ENCODE measurements around the gene CACYBP. TPM values are rescaled to one million over a fixed set of nuclear protein-coding genes. Genes with fewer than 3 reads are reported as not detected.

The CACYBP gene
- polyA plus RNA-seq, 1 donor (not counting 4 experiments of a cell fraction or from before 2014, with no cell fraction given) = 59.3 TPM

DNA sequence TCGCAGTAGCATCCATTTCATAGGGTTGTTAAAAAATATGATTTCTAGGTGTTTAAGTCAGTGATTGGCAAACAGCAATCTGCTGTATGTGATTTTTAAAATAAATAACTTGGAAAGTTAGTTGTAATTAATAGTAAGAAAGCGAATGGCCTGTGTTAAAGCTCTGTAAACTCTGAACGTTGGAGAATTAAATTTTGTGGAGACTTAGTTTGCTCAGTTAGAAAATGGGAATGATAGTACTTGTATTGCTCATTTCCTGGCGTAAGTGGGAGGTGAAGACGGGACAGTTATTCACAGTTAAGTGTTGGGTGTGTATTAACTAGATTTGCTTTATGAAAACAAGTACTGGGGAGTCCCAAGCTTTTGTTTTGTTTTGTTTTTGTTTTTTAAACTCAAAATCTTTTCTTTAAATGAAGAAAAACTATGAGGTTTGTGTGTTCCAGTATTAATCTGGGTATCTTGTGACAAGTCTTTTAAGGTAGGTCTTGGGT, 995 bp downstream of the CACYBP start:
- Histone ChIP-seq H2AFZ (ENCODE audit: control insufficient read depth, low read length) (no peak overlapping the region), H3K9me1 (ENCODE audit: control insufficient read depth, extremely low read depth, insufficient read depth, low read length) (no peaks in the 10 kb centered on the region), H3K79me2 (ENCODE audit: control insufficient read depth, insufficient read depth, low read length) (peaks cover 59% of the 10 kb centered on the region), H3K36me3 (ENCODE audit: control insufficient read depth in 2 of 2, extremely low read depth in 1 of 2, insufficient read depth in 2 of 2, low read length in 2 of 2) (no peaks in the 10 kb centered on the region), H3K9me3 (ENCODE audit: control insufficient read depth, low read depth, low read length) (no peaks in the 10 kb centered on the region), H3K4me3 (ENCODE audit: control insufficient read depth in 2 of 3, extremely low read depth in 1 of 3, insufficient read depth in 2 of 3, low read depth in 1 of 3, low read length in 3 of 3) (peak overlapping the region; percentile 75 to 97 (median 96)), H3K27me3 (ENCODE audit: control insufficient read depth, extremely low read depth, insufficient read depth, low read length) (no peaks in the 10 kb centered on the region), H3K9ac (ENCODE audit: control insufficient read depth, extremely low read depth, insufficient read depth, low read length) (peak overlapping the region; percentile 100), H3K4me2 (ENCODE audit: control insufficient read depth, extremely low read depth, insufficient read depth, low read depth, low read length) (peak overlapping the region; percentile 47), H3K27ac (ENCODE audit: control insufficient read depth, insufficient read depth, low read length) (peak overlapping the region; percentile 100), H3K4me1 (ENCODE audit: control insufficient read depth, extremely low read depth, insufficient read depth, low read length) (peaks cover 39% of the 10 kb centered on the region), H4K20me1 (ENCODE audit: control insufficient read depth, extremely low read depth, insufficient read depth, low read length) (no peaks in the 10 kb centered on the region)
- no peak for FAIRE-seq
- TF ChIP-seq, protein P1, sequence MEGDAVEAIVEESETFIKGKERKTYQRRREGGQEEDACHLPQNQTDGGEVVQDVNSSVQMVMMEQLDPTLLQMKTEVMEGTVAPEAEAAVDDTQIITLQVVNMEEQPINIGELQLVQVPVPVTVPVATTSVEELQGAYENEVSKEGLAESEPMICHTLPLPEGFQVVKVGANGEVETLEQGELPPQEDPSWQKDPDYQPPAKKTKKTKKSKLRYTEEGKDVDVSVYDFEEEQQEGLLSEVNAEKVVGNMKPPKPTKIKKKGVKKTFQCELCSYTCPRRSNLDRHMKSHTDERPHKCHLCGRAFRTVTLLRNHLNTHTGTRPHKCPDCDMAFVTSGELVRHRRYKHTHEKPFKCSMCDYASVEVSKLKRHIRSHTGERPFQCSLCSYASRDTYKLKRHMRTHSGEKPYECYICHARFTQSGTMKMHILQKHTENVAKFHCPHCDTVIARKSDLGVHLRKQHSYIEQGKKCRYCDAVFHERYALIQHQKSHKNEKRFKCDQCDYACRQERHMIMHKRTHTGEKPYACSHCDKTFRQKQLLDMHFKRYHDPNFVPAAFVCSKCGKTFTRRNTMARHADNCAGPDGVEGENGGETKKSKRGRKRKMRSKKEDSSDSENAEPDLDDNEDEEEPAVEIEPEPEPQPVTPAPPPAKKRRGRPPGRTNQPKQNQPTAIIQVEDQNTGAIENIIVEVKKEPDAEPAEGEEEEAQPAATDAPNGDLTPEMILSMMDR (optimal IDR thresholded peaks at IDR 0.05 in 1 of 3, IDR thresholded peaks at IDR 0.05 in 1 of 3, conservative IDR thresholded peaks at IDR 0.05 in 1 of 3; ENCODE audit: extremely low read depth in 1 of 3, insufficient read depth in 2 of 3, low read length in 3 of 3) = no peak
- TF ChIP-seq EZH2 (IDR thresholded peaks at IDR 0.05; ENCODE audit: low read length) = no peak
- no peak for DNase-seq (ENCODE audit: low read depth, low spot score)
- dilution Hi-C loops (cut with MboI; ENCODE audit: extremely low pct_ligation_motif_present, low sequenced_read_pairs) = no loop called here

DNA sequence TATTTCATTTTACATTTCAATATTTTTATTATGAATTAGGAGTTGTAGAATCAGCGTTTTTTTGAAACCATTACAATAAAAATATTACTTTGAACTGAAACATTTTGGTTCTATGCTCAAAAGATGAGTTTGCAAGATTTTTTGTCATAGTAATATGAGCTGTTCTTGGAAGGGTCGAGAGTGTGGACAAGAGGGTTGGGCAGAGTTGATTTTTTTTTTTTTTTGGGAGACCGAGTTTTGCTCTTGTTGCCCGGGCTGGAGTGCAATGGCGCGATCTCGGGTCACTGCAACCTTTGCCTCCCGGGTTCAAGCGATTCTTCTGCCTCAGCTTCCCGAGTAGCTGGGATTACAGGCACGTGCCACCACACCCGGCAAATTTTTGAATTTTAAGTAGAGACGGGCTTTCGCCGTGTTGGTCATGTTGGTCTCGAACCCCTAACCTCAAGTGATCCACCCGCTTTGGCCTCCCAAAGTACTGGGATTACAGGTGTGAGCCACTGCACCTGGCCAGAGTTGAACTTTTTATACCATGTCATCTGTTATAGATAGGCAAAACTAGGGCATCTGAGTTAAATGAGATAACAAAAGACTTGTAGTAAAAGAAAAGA, 3.3 kb downstream of the CACYBP start:
- Histone ChIP-seq H3K4me2 (ENCODE audit: control insufficient read depth, extremely low read depth, insufficient read depth, low read depth, low read length) (no peak overlapping the region), H3K4me1 (ENCODE audit: control insufficient read depth, extremely low read depth, insufficient read depth, low read length) (peaks cover 27% of the 10 kb centered on the region), H3K27ac (ENCODE audit: control insufficient read depth, insufficient read depth, low read length) (no peak overlapping the region), H3K9ac (ENCODE audit: control insufficient read depth, extremely low read depth, insufficient read depth, low read length) (no peak overlapping the region), H3K9me1 (ENCODE audit: control insufficient read depth, extremely low read depth, insufficient read depth, low read length) (no peaks in the 10 kb centered on the region), H4K20me1 (ENCODE audit: control insufficient read depth, extremely low read depth, insufficient read depth, low read length) (no peaks in the 10 kb centered on the region), H3K27me3 (ENCODE audit: control insufficient read depth, extremely low read depth, insufficient read depth, low read length) (no peaks in the 10 kb centered on the region), H3K9me3 (ENCODE audit: control insufficient read depth, low read depth, low read length) (no peaks in the 10 kb centered on the region), H3K79me2 (ENCODE audit: control insufficient read depth, insufficient read depth, low read length) (peaks cover 77% of the 10 kb centered on the region), H2AFZ (ENCODE audit: control insufficient read depth, low read length) (no peak overlapping the region), H3K36me3 (ENCODE audit: control insufficient read depth in 2 of 2, extremely low read depth in 1 of 2, insufficient read depth in 2 of 2, low read length in 2 of 2) (peaks cover 1 to 9% of the 10 kb centered on the region in 2 experiments), H3K4me3 (ENCODE audit: control insufficient read depth in 2 of 3, extremely low read depth in 1 of 3, insufficient read depth in 2 of 3, low read depth in 1 of 3, low read length in 3 of 3) (no peak overlapping the region)
- DNase-seq (ENCODE audit: low read depth, low spot score) = no peak
- TF ChIP-seq, protein P1 (optimal IDR thresholded peaks at IDR 0.05 in 1 of 3, IDR thresholded peaks at IDR 0.05 in 1 of 3, conservative IDR thresholded peaks at IDR 0.05 in 1 of 3; ENCODE audit: extremely low read depth in 1 of 3, insufficient read depth in 2 of 3, low read length in 3 of 3) = no peak
- no peak for TF ChIP-seq EZH2 (IDR thresholded peaks at IDR 0.05; ENCODE audit: low read length)
- no peak for FAIRE-seq
- dilution Hi-C loops (cut with MboI; ENCODE audit: extremely low pct_ligation_motif_present, low sequenced_read_pairs) = no loop called here
